LNCaP clone FGC (cell line): ENCODE data around the gene SOX6.
"Not testable (repeated sequence)": the region's sequence is repeated elsewhere in the genome, so short reads cannot be mapped to it uniquely, and the experiment has no call there.

ENCODE experiments used
- DNase-seq: peaks from one replicate; pipeline ENCODE4 v3.0.0-alpha.2; 2011; ENCODE audit warnings: low read depth
- H3K4me3 ChIP-seq: 2 replicates; pipeline ENCODE4 v1.5.1; 2011; ENCODE audit warnings: mild to moderate bottlenecking, low read depth, low read length, control low read depth
- TF ChIP-seq, protein P1 (sequence below): IDR thresholded peaks from 2 replicates; pipeline ENCODE4 v1.5.1; 2012; ENCODE audit warnings: mild to moderate bottlenecking; ENCODE audit not compliant: control insufficient read depth, insufficient read depth; ENCODE audit errors: extremely low read depth

The SOX6 gene

DNA sequence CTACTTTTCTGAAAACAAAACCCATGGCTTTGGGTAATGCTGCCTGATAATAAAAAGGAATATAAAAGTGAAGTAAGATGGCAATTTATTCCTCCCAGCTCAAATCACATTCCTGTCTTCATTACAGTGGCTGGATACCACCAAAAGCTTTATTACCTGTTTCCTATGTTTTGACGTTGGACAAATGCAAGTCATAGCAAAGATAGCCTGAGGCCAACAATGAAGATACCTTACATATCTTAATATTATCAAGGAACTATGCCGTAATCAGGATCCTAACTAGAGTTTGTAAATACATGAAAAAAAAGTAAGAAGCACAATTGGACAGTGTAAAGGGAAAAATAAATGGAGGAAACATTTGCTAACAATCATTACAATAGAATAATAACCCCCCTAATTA is 202.4 kb downstream of the SOX6 start:
- H3K4me3 ChIP-seq, result no peak overlapping the region
- DNase-seq, result no peak
- TF ChIP-seq, protein P1, sequence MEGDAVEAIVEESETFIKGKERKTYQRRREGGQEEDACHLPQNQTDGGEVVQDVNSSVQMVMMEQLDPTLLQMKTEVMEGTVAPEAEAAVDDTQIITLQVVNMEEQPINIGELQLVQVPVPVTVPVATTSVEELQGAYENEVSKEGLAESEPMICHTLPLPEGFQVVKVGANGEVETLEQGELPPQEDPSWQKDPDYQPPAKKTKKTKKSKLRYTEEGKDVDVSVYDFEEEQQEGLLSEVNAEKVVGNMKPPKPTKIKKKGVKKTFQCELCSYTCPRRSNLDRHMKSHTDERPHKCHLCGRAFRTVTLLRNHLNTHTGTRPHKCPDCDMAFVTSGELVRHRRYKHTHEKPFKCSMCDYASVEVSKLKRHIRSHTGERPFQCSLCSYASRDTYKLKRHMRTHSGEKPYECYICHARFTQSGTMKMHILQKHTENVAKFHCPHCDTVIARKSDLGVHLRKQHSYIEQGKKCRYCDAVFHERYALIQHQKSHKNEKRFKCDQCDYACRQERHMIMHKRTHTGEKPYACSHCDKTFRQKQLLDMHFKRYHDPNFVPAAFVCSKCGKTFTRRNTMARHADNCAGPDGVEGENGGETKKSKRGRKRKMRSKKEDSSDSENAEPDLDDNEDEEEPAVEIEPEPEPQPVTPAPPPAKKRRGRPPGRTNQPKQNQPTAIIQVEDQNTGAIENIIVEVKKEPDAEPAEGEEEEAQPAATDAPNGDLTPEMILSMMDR, result no peak

DNA sequence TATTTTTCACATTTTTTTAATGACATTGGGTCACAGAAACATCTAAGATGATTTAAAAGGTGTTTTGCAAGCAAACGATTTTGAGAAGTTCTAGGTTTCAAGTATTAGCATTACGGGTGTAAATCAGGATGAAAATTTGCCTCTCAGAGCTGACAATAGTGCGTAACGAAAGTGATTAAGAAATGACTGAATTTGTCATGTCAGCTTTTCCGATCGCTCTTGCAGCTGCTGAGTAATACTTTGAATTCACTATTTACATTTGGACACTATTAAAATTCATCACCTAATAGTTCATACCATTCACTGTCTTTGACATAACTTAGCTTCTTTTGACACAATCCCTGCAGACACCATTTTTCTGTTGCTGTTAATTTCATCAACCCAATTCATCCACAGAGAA is 205.2 kb downstream of the SOX6 start:
- TF ChIP-seq, protein P1, result no peak
- no peak overlapping the region for H3K4me3 ChIP-seq
- no peak for DNase-seq

DNA sequence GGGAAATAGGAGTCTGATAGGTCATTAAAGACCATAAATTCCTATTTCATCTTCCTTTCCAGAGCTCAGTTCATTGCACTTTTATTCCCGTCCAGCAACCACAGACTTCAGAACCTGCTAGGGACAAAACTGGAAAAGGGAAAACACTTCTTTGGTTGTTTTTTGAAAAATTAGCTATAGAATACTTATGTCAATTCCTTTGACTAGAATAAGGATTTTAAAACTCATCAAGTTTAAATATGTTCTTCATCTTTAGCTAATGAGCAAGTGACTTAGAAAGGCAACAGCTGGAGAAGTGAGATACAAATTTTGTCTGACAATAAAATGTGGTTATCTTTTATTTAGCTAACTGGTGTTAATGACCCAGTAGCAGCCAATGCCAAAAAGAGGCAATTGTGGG is 206.9 kb downstream of the SOX6 start:
- H3K4me3 ChIP-seq, result no peak overlapping the region
- no peak for DNase-seq
- TF ChIP-seq, protein P1, result no peak

DNA sequence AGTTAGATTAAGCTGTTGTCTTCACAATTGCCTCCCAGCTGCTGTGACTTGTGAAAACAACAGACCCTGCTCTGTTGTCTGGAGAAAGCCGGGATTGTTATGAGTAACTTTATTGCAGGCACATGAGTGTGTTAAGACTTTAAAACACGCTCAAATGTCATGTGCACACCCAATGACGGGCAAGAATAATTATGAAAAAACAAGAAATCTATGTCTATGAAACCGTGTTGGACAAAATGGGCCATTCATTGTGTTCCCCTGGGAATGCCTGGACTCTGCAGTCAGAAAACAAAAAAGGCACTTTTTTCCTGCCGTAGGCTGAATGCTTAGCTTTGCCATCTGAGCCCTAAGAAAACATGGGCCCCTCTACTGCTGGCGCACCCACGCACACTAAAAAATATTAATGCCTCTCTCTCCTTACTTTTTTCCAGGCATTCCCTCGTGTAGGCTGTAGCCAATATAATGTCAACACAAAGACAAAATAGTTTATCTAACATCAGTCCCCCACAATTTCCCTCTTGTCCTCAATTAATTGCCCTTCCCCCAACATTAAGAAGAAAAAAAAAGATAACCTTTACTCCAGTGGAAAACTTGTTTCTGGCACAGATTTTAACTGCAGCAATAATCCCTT is 207.9 kb downstream of the SOX6 start:
- no peak overlapping the region for H3K4me3 ChIP-seq
- TF ChIP-seq, protein P1, result no peak
- no peak for DNase-seq

DNA sequence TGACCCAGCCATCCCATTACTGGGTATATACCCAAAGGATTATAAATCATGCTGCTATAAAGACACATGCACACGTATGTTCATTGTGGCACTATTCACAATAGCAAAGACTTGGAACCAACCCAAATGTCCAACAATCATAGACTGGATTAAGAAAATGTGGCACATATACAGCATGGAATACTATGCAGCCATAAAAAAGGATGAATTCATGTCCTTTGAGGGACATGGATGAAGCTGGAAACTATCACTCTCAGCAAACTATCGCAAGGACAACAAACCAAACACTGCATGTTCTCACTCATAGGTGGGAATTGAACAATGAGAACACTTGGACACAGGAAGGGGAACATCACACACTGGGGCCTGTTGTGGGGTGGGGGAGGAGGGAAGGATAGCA is 209.4 kb downstream of the SOX6 start:
- DNase-seq, H3K4me3 ChIP-seq: not testable (repeated sequence)

DNA sequence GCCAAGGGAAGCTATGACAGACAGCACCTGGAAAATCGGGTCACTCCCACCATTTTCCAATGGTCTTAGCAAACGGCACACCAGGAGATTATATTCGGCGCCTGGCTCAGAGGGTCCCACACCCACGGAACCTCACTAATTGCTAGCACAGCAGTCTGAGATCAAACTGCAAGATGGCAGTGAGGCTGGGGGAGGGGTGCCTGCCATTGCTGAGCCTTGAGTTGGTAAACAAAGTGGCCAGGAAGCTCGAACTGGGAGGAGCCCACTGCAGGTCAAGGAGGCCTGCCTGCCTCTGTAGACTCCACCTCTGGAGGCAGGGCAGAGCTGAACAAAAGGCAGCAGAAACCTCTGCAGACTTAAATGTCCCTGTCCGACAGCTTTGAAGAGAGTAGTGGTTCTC is 214.7 kb downstream of the SOX6 start:
- DNase-seq, H3K4me3 ChIP-seq: not testable (repeated sequence)

DNA sequence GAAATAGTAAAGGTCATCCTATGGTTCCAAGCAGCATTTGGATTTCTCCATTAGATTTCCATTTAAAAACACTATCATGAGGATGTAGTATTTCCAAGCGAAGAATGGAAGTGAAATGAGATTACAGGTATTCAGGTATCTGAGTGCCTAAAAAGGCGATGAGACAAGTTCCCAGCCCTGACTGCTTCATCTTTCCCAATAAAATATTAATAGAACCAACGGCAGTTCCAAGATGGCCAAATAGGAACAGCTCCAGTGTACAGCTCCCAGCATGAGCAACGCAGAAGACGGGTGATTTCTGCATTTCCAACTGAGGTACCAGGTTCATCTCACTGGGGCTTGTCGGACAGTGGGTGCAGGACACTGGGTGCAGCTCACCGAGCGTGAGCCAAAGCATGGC is 215.2 kb downstream of the SOX6 start:
- DNase-seq, H3K4me3 ChIP-seq: not testable (repeated sequence)

DNA sequence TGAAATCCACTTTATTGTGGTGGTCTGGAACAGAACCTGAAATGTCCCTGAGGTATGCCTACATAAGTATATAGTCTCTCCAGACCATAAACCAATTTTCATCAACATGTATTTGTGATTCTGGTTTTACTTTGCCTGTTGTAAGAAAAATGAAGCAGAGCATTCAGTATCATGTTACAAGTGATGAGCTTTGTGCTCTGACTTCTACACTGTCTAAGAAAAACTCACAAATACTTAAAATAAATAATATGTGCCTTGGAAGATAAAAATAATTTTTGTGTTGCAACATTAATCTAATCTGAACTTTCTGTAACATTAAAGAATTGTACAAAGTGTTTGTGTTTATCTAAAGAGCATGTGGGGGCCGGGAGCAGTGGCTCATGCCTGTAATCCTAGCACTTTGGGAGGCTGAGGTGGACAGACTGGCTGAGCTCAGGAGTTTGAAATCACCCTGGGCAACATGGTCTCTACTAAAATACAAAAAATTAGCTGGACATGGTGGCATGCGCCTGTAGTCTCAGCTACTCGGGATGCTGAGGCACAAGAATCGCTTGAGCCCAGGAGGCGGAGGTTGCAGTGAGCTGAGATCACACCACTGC is 219.5 kb downstream of the SOX6 start:
- no peak for DNase-seq
- TF ChIP-seq, protein P1, result no peak
- H3K4me3 ChIP-seq, result no peak overlapping the region
